Activated CD4-positive, alpha-beta T cell treated with anti-CD3 and anti-CD28 coated beads, Interleukin-2, amount 10 ng/mL, durations not matched to agents 24 days and 14 days (primary cell): ENCODE results near the gene PDIA2. TPM values are rescaled to one million over a fixed set of nuclear protein-coding genes. Genes with fewer than 3 reads are reported as not detected.
A peak's percentile ranks its signal among the peaks of the same experiment; 100 is the strongest.

Source experiments
- DNase-seq: peaks from one replicate; pipeline ENCODE4 v3.0.0; 2022
- H3K27ac Mint-ChIP-seq: one replicate; pipeline ENCODE4 v1.8.0; 2022; ENCODE audit warnings: mild to moderate bottlenecking, mixed read lengths
- H3K27me3 Mint-ChIP-seq: one replicate; pipeline ENCODE4 v1.8.0; 2022; ENCODE audit warnings: mixed read lengths
- H3K36me3 Mint-ChIP-seq: one replicate; pipeline ENCODE4 v1.8.0; 2022; ENCODE audit warnings: low read depth, mild to moderate bottlenecking, mixed read lengths
- H3K4me1 Mint-ChIP-seq: one replicate; pipeline ENCODE4 v1.8.0; 2021; ENCODE audit warnings: mixed read lengths
- H3K4me3 Mint-ChIP-seq: one replicate; pipeline ENCODE4 v1.8.0; 2022; ENCODE audit warnings: mild to moderate bottlenecking, moderate library complexity, mixed read lengths
- H3K9me3 Mint-ChIP-seq: one replicate; pipeline ENCODE4 v1.8.0; 2021; ENCODE audit warnings: mixed read lengths
- intact Hi-C: fragments of 100-400 bp; cut with micrococcal nuclease; formaldehyde crosslinking; loops from one replicate; pipeline ENCODE4 v1.15.1; 2023
- total RNA-seq: library from RNA; stranded (reverse); gene quantifications from 2 replicates; pipeline ENCODE4 v1.2.3, GENCODE V29; 2022

PDIA2 gene, protein sequence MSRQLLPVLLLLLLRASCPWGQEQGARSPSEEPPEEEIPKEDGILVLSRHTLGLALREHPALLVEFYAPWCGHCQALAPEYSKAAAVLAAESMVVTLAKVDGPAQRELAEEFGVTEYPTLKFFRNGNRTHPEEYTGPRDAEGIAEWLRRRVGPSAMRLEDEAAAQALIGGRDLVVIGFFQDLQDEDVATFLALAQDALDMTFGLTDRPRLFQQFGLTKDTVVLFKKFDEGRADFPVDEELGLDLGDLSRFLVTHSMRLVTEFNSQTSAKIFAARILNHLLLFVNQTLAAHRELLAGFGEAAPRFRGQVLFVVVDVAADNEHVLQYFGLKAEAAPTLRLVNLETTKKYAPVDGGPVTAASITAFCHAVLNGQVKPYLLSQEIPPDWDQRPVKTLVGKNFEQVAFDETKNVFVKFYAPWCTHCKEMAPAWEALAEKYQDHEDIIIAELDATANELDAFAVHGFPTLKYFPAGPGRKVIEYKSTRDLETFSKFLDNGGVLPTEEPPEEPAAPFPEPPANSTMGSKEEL
- not detected in 2 replicates for total RNA-seq

DNA sequence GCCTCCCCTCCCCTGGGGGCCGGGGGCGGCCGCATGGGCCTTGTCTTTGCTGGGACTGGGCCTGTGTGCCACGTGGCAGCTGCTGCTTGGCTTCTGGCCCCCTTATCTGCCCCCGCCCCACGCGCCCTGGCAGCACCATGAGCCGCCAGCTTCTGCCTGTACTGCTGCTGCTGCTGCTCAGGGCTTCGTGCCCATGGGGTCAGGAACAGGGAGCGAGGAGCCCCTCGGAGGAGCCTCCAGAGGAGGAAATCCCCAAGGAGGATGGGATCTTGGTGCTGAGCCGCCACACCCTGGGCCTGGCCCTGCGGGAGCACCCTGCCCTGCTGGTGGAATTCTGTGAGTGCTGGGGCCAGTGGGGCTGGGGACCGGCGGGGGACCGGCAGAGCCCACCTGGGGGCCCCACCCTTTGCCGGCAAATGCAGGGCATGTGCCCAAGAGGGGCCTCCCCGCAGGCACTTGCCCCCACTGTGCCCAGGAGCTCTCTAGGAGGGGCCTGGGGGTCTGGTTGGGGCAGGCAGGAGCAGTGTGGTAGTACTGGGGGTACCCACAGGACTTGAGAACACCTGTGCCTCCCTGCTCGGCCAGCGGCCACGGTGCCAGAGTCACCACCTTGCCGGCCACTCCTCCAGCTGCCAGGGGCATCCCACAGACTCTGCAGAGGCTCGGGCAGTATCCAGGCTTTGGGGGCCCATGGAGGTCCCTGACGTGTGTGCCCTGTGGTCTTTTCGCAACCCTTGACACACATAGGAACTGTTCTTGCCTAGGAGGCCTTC lies at the start of gene PDIA2:
Gene PDIA2 (plus strand): TSS at position 132 of the 773 bp plus-strand sequence. CDS start 6 bp downstream, at position 138.
- Mint-ChIP-seq H3K27me3 (peaks cover 13% of the 10 kb centered on the region), H3K4me1 (peaks cover 3% of the 10 kb centered on the region), H3K4me3 (no peak within 1 kb of the TSS), H3K27ac (no peak within 1 kb of the TSS), H3K36me3 (peaks cover 4% of the 10 kb centered on the region), H3K9me3 (no peaks in the 10 kb centered on the region)
- intact Hi-C loops, result no loop called here
- DNase-seq, result no peak

- no peaks in the 10 kb centered on the region for H3K9me3 Mint-ChIP-seq
- peak within 1 kb of the TSS; percentile 99 for H3K27ac Mint-ChIP-seq
- peak; percentile 98 for DNase-seq
- intact Hi-C loops, result loop anchor here (1.0 to 2.0 kb wide), 3 partner anchors 18 to 118 kb away; partner anchors contain the start of gene AXIN1
- peaks cover under 1% of the 10 kb centered on the region for H3K27me3 Mint-ChIP-seq
- peaks cover 3% of the 10 kb centered on the region for H3K36me3 Mint-ChIP-seq
- H3K4me1 Mint-ChIP-seq, result peaks cover 18% of the 10 kb centered on the region
- peak within 1 kb of the TSS; percentile 99 for H3K4me3 Mint-ChIP-seq
Observed at GRCh38 chr16:234468-235305, 48.3 kb upstream of the PDIA2 start, which contains the start of gene FAM234A. Gene FAM234A (plus strand): TSS chr16:234821. CDS start chr16:254414, 19,593 bp downstream.

GRCh38 chr16:239948-240277 lies 43.1 kb upstream of the PDIA2 start:
- no peak for DNase-seq
- Mint-ChIP-seq H3K27me3 (peaks cover 4% of the 10 kb centered on the region), H3K27ac (no peak overlapping the region), H3K4me3 (no peak overlapping the region), H3K9me3 (no peaks in the 10 kb centered on the region), H3K36me3 (peaks cover 3% of the 10 kb centered on the region), H3K4me1 (peaks cover 19% of the 10 kb centered on the region)
- intact Hi-C loops, result no loop called here

GRCh38 chr16:240559-240958 lies 42.4 kb upstream of the PDIA2 start:
- DNase-seq, result no peak
- H3K9me3 Mint-ChIP-seq, result no peaks in the 10 kb centered on the region
- H3K4me3 Mint-ChIP-seq, result no peak overlapping the region
- H3K27ac Mint-ChIP-seq, result no peak overlapping the region
- no peaks in the 10 kb centered on the region for H3K36me3 Mint-ChIP-seq
- H3K27me3 Mint-ChIP-seq, result peaks cover 4% of the 10 kb centered on the region
- H3K4me1 Mint-ChIP-seq, result peaks cover 13% of the 10 kb centered on the region
- intact Hi-C loops, result no loop called here

- Mint-ChIP-seq H3K27ac (no peak overlapping the region), H3K4me3 (no peak overlapping the region), H3K4me1 (peaks cover 9% of the 10 kb centered on the region), H3K9me3 (no peaks in the 10 kb centered on the region), H3K36me3 (no peaks in the 10 kb centered on the region), H3K27me3 (peaks cover 4% of the 10 kb centered on the region)
- no peak for DNase-seq
- intact Hi-C loops, result no loop called here
Observed at GRCh38 chr16:242281-242680, 40.7 kb upstream of the PDIA2 start.

GRCh38 chr16:243348-243747 lies 39.6 kb upstream of the PDIA2 start:
- Mint-ChIP-seq H3K4me1 (peaks cover 7% of the 10 kb centered on the region), H3K27ac (no peak overlapping the region), H3K4me3 (no peak overlapping the region), H3K36me3 (no peaks in the 10 kb centered on the region), H3K9me3 (no peaks in the 10 kb centered on the region), H3K27me3 (peaks cover 4% of the 10 kb centered on the region)
- DNase-seq, result no peak
- intact Hi-C loops, result no loop called here

DNA sequence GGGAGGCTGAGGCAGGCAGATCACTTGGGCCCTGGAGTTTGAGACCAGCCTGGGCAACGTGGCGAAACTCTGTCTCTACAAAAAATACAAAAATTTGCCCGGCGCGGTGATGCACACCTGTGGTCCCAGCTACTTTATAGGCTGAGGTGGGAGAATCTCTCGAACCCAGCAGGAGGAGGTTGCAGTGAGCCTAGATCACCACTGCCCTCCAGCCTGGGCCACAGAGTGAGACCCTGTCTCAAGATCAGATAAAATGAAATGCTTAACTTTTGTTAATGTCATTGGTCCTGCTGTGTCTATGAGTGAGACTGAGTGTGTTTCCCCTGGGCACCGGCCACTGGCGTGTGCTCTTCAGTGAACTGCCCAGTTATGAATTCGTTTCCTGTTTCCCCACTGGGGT lies 37.9 kb upstream of the PDIA2 start:
- H3K27me3 Mint-ChIP-seq, result no peaks in the 10 kb centered on the region
- peaks cover 3% of the 10 kb centered on the region for H3K4me1 Mint-ChIP-seq
- no peaks in the 10 kb centered on the region for H3K9me3 Mint-ChIP-seq
- no peak overlapping the region for H3K27ac Mint-ChIP-seq
- no peak for DNase-seq
- H3K4me3 Mint-ChIP-seq, result no peak overlapping the region
- H3K36me3 Mint-ChIP-seq, result no peaks in the 10 kb centered on the region
- intact Hi-C loops, result no loop called here

GRCh38 chr16:247027-247426 lies 35.9 kb upstream of the PDIA2 start:
- DNase-seq, result no peak
- intact Hi-C loops, result no loop called here
- Mint-ChIP-seq H3K9me3 (no peaks in the 10 kb centered on the region), H3K4me1 (peaks cover 4% of the 10 kb centered on the region), H3K4me3 (no peak overlapping the region), H3K36me3 (no peaks in the 10 kb centered on the region), H3K27ac (no peak overlapping the region), H3K27me3 (no peaks in the 10 kb centered on the region)

DNA sequence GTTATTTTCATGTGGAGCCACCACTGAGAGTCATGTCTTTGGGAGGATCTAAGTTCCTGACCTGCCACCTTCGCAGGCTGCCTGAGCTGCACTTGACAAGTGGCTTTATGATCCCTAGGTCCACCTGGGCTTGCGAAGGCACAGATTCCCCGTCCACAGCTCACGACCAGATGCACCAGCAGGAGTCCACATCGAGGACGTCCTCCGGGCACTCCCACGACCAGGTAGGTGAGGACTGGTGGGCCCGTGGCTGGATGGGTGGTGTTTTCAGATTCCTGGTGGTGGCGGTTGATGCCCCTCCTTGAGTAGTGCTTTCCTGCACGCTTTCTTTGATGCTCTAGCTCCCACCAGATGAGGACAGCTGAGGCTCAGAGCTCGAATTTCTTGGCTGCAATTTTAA lies 33.5 kb upstream of the PDIA2 start:
- Mint-ChIP-seq H3K9me3 (no peaks in the 10 kb centered on the region), H3K27me3 (no peaks in the 10 kb centered on the region), H3K4me1 (peaks cover 19% of the 10 kb centered on the region), H3K36me3 (peaks cover 5% of the 10 kb centered on the region), H3K4me3 (no peak overlapping the region), H3K27ac (no peak overlapping the region)
- DNase-seq, result no peak
- intact Hi-C loops, result no loop called here

DNA sequence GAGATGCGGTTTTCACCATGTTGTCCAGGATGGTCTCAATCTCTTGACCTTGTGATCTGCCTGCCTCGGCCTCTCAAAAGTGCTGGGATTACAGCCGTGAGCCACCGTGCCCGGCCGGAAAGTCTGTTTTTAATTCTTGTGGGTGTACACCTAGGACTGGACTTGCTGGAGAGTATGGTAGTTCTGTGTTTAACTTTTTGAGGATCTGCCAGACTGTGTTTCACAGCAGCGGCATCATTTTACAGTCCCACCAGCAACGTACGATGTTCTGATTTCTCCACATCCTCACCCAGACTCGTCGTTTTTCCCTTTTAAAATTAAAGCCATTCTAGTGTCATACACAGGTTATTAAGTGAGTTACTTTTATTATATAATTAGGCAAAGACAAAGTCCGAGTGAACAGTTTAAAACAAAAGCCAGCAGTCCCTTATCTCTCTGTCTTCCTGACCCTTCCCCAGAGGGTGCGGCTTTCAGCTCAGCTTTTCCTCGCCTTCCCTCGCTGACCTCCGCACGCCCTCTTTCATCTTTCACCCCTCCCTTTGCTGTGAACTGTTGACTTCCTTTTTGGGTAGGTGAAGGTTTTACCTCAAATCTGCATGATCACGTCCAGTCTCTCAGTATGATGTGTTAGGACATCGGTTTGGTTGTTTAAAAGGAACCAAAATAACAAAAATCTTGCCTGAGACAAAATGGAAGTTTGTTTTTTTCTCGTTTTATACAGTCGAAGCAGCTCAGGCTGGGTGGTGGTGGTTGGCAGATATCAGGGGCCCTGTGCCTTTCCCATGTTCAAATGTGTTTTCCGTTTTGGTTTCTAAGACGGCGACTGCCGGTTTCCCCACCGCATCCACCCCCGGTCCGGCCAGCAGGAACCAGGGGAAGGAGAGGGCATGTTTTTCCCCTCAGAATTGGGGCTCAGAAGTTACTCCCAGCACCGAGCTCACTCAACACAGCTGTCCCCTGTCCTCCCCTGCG lies 30.3 kb upstream of the PDIA2 start:
- Mint-ChIP-seq H3K4me1 (peaks cover 23% of the 10 kb centered on the region), H3K27me3 (no peaks in the 10 kb centered on the region), H3K27ac (peak overlapping the region; percentile 92), H3K36me3 (peaks cover 13% of the 10 kb centered on the region), H3K9me3 (no peaks in the 10 kb centered on the region), H3K4me3 (peak overlapping the region; percentile 83)
- DNase-seq, result peak; percentile 77
- intact Hi-C loops, result loop anchor here (1.0 kb wide), 1 partner anchor 17 kb away; no protein-coding TSS in a partner anchor

- DNase-seq, result peak; percentile 66
- H3K9me3 Mint-ChIP-seq, result no peaks in the 10 kb centered on the region
- peaks cover 13% of the 10 kb centered on the region for H3K36me3 Mint-ChIP-seq
- peak overlapping the region; percentile 50 for H3K4me3 Mint-ChIP-seq
- peak overlapping the region; percentile 41 for H3K27ac Mint-ChIP-seq
- intact Hi-C loops, result no loop called here
- H3K27me3 Mint-ChIP-seq, result no peaks in the 10 kb centered on the region
- peaks cover 23% of the 10 kb centered on the region for H3K4me1 Mint-ChIP-seq
Observed at GRCh38 chr16:253833-254232, 29.1 kb upstream of the PDIA2 start.

- Mint-ChIP-seq H3K9me3 (no peaks in the 10 kb centered on the region), H3K27me3 (no peaks in the 10 kb centered on the region), H3K27ac (no peak overlapping the region), H3K4me1 (peaks cover 23% of the 10 kb centered on the region), H3K4me3 (peak overlapping the region; percentile 50), H3K36me3 (peaks cover 13% of the 10 kb centered on the region)
- no peak for DNase-seq
- intact Hi-C loops, result no loop called here
Observed at GRCh38 chr16:254461-254860, 28.5 kb upstream of the PDIA2 start.
